GM23338 (cell line): ENCODE data around the gene TECTA. TPM values are rescaled to one million over a fixed set of nuclear protein-coding genes. Genes with fewer than 3 reads are reported as not detected.

ENCODE experiments used
- ATAC-seq: fragments of 200-7000 bp; cut with Tn5 transposase; 3 replicates; pipeline ENCODE4 v1.9.1; 2020
- DNase-seq: peaks from one replicate; pipeline ENCODE4 v3.0.0-alpha.2; 2015; ENCODE audit warnings: low spot score
- H2AFZ ChIP-seq: fragments of 200-600 bp; sonication (generic); 2 replicates; pipeline ENCODE4 v1.8.0; 2016; ENCODE audit warnings: antibody characterized with exemption, mild to moderate bottlenecking, moderate library complexity
- H3F3A ChIP-seq: fragments of 200-600 bp; sonication (generic); replicated peaks from 2 replicates; pipeline ENCODE4 v1.8.0; 2017; ENCODE audit warnings: antibody characterized with exemption, mixed run types, low read depth
- H3K27ac ChIP-seq: fragments of 200-600 bp; sonication (generic); 2 replicates; pipeline ENCODE4 v1.6.1; 2016; ENCODE audit warnings: low read depth
- H3K27me3 ChIP-seq: fragments of 200-600 bp; sonication (generic); 2 replicates; pipeline ENCODE4 v1.8.0; 2016; ENCODE audit warnings: mild to moderate bottlenecking, mixed run types, moderate library complexity; ENCODE audit not compliant: insufficient read depth
- H3K36me3 ChIP-seq: fragments of 200-600 bp; sonication (generic); 2 replicates; pipeline ENCODE4 v1.8.0; 2016; ENCODE audit warnings: mild to moderate bottlenecking; ENCODE audit not compliant: insufficient read depth
- H3K4me1 ChIP-seq: fragments of 200-600 bp; sonication (generic); 2 replicates; pipeline ENCODE4 v1.8.0; 2016; ENCODE audit warnings: mild to moderate bottlenecking, moderate library complexity; ENCODE audit not compliant: insufficient read depth
- H3K4me2 ChIP-seq: fragments of 200-600 bp; sonication (generic); 2 replicates; pipeline ENCODE4 v1.7.1; 2017; ENCODE audit warnings: mixed run types
- H3K4me3 ChIP-seq: fragments of 200-600 bp; sonication (generic); 2 replicates; pipeline ENCODE4 v1.6.1; 2016; ENCODE audit warnings: mixed run types
- H3K79me2 ChIP-seq: fragments of 200-600 bp; sonication (generic); replicated peaks from 2 replicates; pipeline ENCODE4 v1.8.0; 2017; ENCODE audit warnings: mild to moderate bottlenecking; ENCODE audit not compliant: insufficient read depth
- H3K9me2 ChIP-seq: fragments of 200-600 bp; sonication (generic); 2 replicates; pipeline ENCODE4 v1.8.0; 2017; ENCODE audit not compliant: insufficient read depth
- H4K20me1 ChIP-seq: fragments of 200-600 bp; sonication (generic); replicated peaks from 2 replicates; pipeline ENCODE4 v1.8.0; 2017; ENCODE audit warnings: mild to moderate bottlenecking; ENCODE audit not compliant: insufficient read depth
- H3K27ac Mint-ChIP-seq: 2 replicates; pipeline ENCODE4 v1.8.0; 2020; ENCODE audit warnings: inconsistent platforms, mild to moderate bottlenecking, moderate library complexity, mixed read lengths
- H3K27me3 Mint-ChIP-seq: 3 replicates; pipeline ENCODE4 v1.8.0; 2022; ENCODE audit warnings: low read depth, mild to moderate bottlenecking, moderate library complexity, mixed read lengths, inconsistent platforms; ENCODE audit not compliant: insufficient read depth, poor library complexity
- H3K36me3 Mint-ChIP-seq: 3 replicates; pipeline ENCODE4 v1.8.0; 2021; ENCODE audit warnings: low read depth, mild to moderate bottlenecking, inconsistent platforms, moderate library complexity, mixed read lengths
- H3K4me1 Mint-ChIP-seq: 3 replicates; pipeline ENCODE4 v1.8.0; 2020; ENCODE audit warnings: mild to moderate bottlenecking, inconsistent platforms, mixed read lengths
- H3K4me3 Mint-ChIP-seq: 3 replicates; pipeline ENCODE4 v1.8.0; 2021; ENCODE audit warnings: moderate library complexity, mild to moderate bottlenecking, inconsistent platforms, mixed read lengths
- H3K9me3 Mint-ChIP-seq: 3 replicates; pipeline ENCODE4 v1.8.0; 2020; ENCODE audit warnings: moderate library complexity, mild to moderate bottlenecking, inconsistent platforms, mixed read lengths
- CREB1 ChIP-seq: fragments of 250-450 bp; sonication (Bioruptor Pico); IDR thresholded peaks from 2 replicates; pipeline ENCODE4 v1.5.0; 2020; ENCODE audit warnings: low read depth, mild to moderate bottlenecking, moderate library complexity
- CTCF ChIP-seq, 2 experiments: fragments of 200-600 bp in 1 of 2; sonication (generic) in 1 of 2; conservative IDR thresholded peaks; 2 replicates each; pipeline versions ENCODE4 v1.5.1 to v1.6.1; 2016 to 2017; ENCODE audit warnings: antibody characterized with exemption in 2 of 2, low read depth in 2 of 2, mild to moderate bottlenecking in 2 of 2, moderate library complexity in 1 of 2
- EZH2 ChIP-seq: fragments of 200-600 bp; sonication (generic); IDR thresholded peaks from one replicate; pipeline ENCODE4 v1.8.0; 2017; ENCODE audit warnings: antibody characterized with exemption, mild to moderate bottlenecking, low read depth; ENCODE audit not compliant: unreplicated experiment
- NANOG ChIP-seq: IDR thresholded peaks from 2 replicates; pipeline ENCODE4 v1.6.1; 2016; ENCODE audit warnings: antibody characterized with exemption, borderline replicate concordance
- POLR2AphosphoS5 ChIP-seq: IDR thresholded peaks from 2 replicates; pipeline ENCODE4 v1.6.1; 2016; ENCODE audit warnings: antibody characterized with exemption, low read depth
- REST ChIP-seq: IDR thresholded peaks from one replicate; pipeline ENCODE4 v1.6.1; 2018; ENCODE audit warnings: antibody characterized with exemption; ENCODE audit not compliant: unreplicated experiment
- STAT1 ChIP-seq: IDR thresholded peaks from one replicate; pipeline ENCODE4 v1.6.1; 2016; ENCODE audit warnings: antibody characterized with exemption; ENCODE audit not compliant: unreplicated experiment
- ZNF114 ChIP-seq: fragments of 250-450 bp; sonication (Bioruptor Pico); IDR thresholded peaks from 2 replicates; pipeline ENCODE4 v1.5.0; 2020; ENCODE audit warnings: mild to moderate bottlenecking, moderate library complexity
- polyA plus RNA-seq: library from polyadenylated mRNA; unstranded; fragments of >200 nt; fragmentation: Nextera tagmentation; extraction: Ambion mirVana; gene quantifications from 2 replicates; pipeline ENCODE4 v1.2.1, GENCODE V29; 2016
- total RNA-seq: library from RNA; depleted of rRNA; stranded (reverse); fragments of >200 nt; shearing (Covaris generic); gene quantifications from 2 replicates; pipeline ENCODE4 v1.2.3, GENCODE V29; 2014

Gene TECTA
- total and polyA plus RNA-seq, 2 experiments from 2014 or later: 0.34 to 0.69 TPM

GRCh38 chr11:121057922-121058321 is 43.1 kb upstream of the TECTA start:
- no peaks in the 10 kb centered on the region for H3F3A ChIP-seq
- H3K4me3 Mint-ChIP-seq: no peak overlapping the region
- no peaks in the 10 kb centered on the region for H3K27me3 Mint-ChIP-seq
- ATAC-seq (no peak), DNase-seq (no peak)
- no peaks in the 10 kb centered on the region for H3K79me2 ChIP-seq
- no peak overlapping the region for H3K4me2 ChIP-seq
- no peak overlapping the region for H3K4me3 ChIP-seq
- no peaks in the 10 kb centered on the region for H3K27me3 ChIP-seq
- H4K20me1 ChIP-seq: no peaks in the 10 kb centered on the region
- TF ChIP-seq POLR2AphosphoS5 (no peak), CTCF (conservative IDR thresholded peaks at IDR 0.05; ENCODE audit: low read depth in 2 of 2) (no peak)
- no peak overlapping the region for H3K27ac Mint-ChIP-seq
- peaks cover 17% of the 10 kb centered on the region; the same call in 2 of the 3 replicates for H3K36me3 Mint-ChIP-seq
- no peaks in the 10 kb centered on the region for H3K4me1 ChIP-seq
- no peaks in the 10 kb centered on the region for H3K9me3 Mint-ChIP-seq
- no peaks in the 10 kb centered on the region for H3K4me1 Mint-ChIP-seq
- H3K9me2 ChIP-seq: no peaks in the 10 kb centered on the region
- no peak overlapping the region for H3K27ac ChIP-seq
- H2AFZ ChIP-seq: no peak overlapping the region
- H3K36me3 ChIP-seq: peaks cover 6% of the 10 kb centered on the region; the same call in 1 of the 2 replicates

- H3K4me3 ChIP-seq: no peak overlapping the region
- H3K27ac ChIP-seq: no peak overlapping the region
- H3K36me3 Mint-ChIP-seq: peaks cover 13% of the 10 kb centered on the region; the same call in 2 of the 3 replicates
- H3K4me2 ChIP-seq: no peak overlapping the region
- no peaks in the 10 kb centered on the region for H3K4me1 Mint-ChIP-seq
- DNase-seq (no peak), ATAC-seq (no peak)
- no peaks in the 10 kb centered on the region for H3K79me2 ChIP-seq
- H3K9me3 Mint-ChIP-seq: no peaks in the 10 kb centered on the region
- no peaks in the 10 kb centered on the region for H3F3A ChIP-seq
- H4K20me1 ChIP-seq: no peaks in the 10 kb centered on the region
- no peaks in the 10 kb centered on the region for H3K27me3 Mint-ChIP-seq
- H2AFZ ChIP-seq: no peak overlapping the region
- peaks cover 6% of the 10 kb centered on the region; the same call in 1 of the 2 replicates for H3K36me3 ChIP-seq
- H3K9me2 ChIP-seq: no peaks in the 10 kb centered on the region
- no peaks in the 10 kb centered on the region for H3K27me3 ChIP-seq
- H3K4me3 Mint-ChIP-seq: no peak overlapping the region
- H3K27ac Mint-ChIP-seq: no peak overlapping the region
- no peaks in the 10 kb centered on the region for H3K4me1 ChIP-seq
- TF ChIP-seq EZH2: no peak
- no peak for TF ChIP-seq NANOG
- TF ChIP-seq CTCF (conservative IDR thresholded peaks at IDR 0.05; ENCODE audit: low read depth in 2 of 2): no peak
- no peak for TF ChIP-seq ZNF114 (CRISPR knock-in tag)
- TF ChIP-seq CREB1 (CRISPR knock-in tag): no peak
These were observed 42.1 kb upstream of the TECTA start for GRCh38 chr11:121058941-121059340.

- Histone ChIP-seq H3K36me3 (peaks cover 6% of the 10 kb centered on the region; the same call in 1 of the 2 replicates), H3K27ac (no peak overlapping the region), H3K4me2 (no peak overlapping the region), H3F3A (no peaks in the 10 kb centered on the region), H3K79me2 (no peaks in the 10 kb centered on the region), H2AFZ (no peak overlapping the region), H3K27me3 (no peaks in the 10 kb centered on the region), H4K20me1 (no peaks in the 10 kb centered on the region), H3K4me1 (no peaks in the 10 kb centered on the region), H3K9me2 (no peaks in the 10 kb centered on the region), H3K4me3 (no peak overlapping the region)
- Mint-ChIP-seq H3K27ac (no peak overlapping the region), H3K4me3 (no peak overlapping the region), H3K9me3 (no peaks in the 10 kb centered on the region), H3K27me3 (no peaks in the 10 kb centered on the region), H3K36me3 (peaks cover 10% of the 10 kb centered on the region; the same call in 2 of the 3 replicates), H3K4me1 (no peaks in the 10 kb centered on the region)
- ATAC-seq: no peak
- no peak for DNase-seq
- no peak for TF ChIP-seq NANOG
- no peak for TF ChIP-seq STAT1
- no peak for TF ChIP-seq CTCF (conservative IDR thresholded peaks at IDR 0.05; ENCODE audit: low read depth in 2 of 2)
- TF ChIP-seq POLR2AphosphoS5: no peak
- no peak for TF ChIP-seq CREB1 (CRISPR knock-in tag)
- TF ChIP-seq ZNF114 (CRISPR knock-in tag): no peak
- TF ChIP-seq REST: no peak
These were observed 41.4 kb upstream of the TECTA start for GRCh38 chr11:121059605-121060004.
